GM10248 (cell line): Measurements from ENCODE around the gene KCNJ10.

ENCODE experiments used
- CTCF ChIA-PET: fragments of 300-600 bp; sonication (Branson Sonifier 250); formaldehyde crosslinking; extraction: SDS; loops from one replicate; lab custom pipeline; 2021; ENCODE audit warnings: antibody characterized with exemption; lab: Yijun Ruan, JAX
- POLR2A ChIA-PET: fragments of 350-650 bp; sonication (Branson Sonifier 250); formaldehyde crosslinking; extraction: SDS; loops from one replicate; lab custom pipeline; 2020; ENCODE audit warnings: antibody characterized with exemption; lab: Yijun Ruan, JAX
- DNase-seq: peaks from one replicate; pipeline ENCODE4 v3.0.0; 2012; ENCODE audit errors: extremely low spot score
- TF ChIP-seq, protein P1 (sequence below): IDR thresholded peaks from 2 replicates; pipeline ENCODE4 v1.5.1; 2012; ENCODE audit warnings: mild to moderate bottlenecking, low read depth; ENCODE audit errors: extremely low read depth, missing control alignments, control extremely low read depth

Gene KCNJ10

DNA sequence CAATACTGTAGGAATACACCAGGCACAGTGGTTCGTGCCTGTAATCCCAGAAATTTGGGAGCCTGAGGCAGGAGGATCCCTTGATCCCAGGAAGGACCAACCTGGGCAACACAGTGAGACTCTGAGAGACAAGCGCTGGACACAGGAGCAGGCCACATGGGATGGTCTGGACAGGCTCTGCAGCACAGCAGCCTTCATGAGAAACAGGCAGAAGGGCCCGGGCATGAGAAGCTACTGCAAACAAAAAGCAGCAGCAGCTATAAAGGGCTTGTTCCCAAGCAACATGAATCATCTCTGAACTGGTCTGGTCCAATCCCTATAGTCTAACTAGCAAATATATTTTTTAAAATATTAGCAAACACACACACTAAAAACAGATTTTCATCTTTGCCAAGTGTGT is 80.4 kb downstream of the KCNJ10 start:
- TF ChIP-seq, protein P1, sequence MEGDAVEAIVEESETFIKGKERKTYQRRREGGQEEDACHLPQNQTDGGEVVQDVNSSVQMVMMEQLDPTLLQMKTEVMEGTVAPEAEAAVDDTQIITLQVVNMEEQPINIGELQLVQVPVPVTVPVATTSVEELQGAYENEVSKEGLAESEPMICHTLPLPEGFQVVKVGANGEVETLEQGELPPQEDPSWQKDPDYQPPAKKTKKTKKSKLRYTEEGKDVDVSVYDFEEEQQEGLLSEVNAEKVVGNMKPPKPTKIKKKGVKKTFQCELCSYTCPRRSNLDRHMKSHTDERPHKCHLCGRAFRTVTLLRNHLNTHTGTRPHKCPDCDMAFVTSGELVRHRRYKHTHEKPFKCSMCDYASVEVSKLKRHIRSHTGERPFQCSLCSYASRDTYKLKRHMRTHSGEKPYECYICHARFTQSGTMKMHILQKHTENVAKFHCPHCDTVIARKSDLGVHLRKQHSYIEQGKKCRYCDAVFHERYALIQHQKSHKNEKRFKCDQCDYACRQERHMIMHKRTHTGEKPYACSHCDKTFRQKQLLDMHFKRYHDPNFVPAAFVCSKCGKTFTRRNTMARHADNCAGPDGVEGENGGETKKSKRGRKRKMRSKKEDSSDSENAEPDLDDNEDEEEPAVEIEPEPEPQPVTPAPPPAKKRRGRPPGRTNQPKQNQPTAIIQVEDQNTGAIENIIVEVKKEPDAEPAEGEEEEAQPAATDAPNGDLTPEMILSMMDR: no peak
- POLR2A ChIA-PET: no interaction called here
- no peak for DNase-seq
- CTCF ChIA-PET: interaction anchor here (0.9 to 3.4 kb wide), 4 partner anchors 12 to 90 kb away, joined by 3 to 24 read pairs (median 4); no protein-coding TSS in a partner anchor

DNA sequence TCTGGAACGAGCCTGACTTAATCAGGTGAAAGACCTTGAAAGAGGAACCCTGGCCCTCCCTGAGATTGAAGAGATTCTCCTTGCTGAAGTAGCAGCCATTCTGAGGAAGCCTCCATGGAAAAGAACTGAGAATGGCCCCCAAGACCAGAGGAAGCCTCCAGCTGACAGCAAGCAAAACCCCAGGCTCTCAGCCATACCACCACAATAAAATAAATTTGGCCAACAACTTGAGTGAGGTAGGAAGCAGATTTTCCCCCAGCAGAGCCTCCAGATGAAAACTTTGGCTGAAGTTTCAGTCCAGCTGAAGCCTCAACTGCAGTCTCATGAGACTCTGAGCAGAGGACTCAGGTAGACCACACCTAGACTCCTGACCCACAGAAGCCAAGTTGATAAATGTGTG is 82.0 kb downstream of the KCNJ10 start:
- DNase-seq: no peak
- POLR2A ChIA-PET: no interaction called here
- TF ChIP-seq, protein P1: no peak
- CTCF ChIA-PET: interaction anchor here (3.4 kb wide), 1 partner anchor 18 kb away, joined by 24 read pairs; no protein-coding TSS in a partner anchor

DNA sequence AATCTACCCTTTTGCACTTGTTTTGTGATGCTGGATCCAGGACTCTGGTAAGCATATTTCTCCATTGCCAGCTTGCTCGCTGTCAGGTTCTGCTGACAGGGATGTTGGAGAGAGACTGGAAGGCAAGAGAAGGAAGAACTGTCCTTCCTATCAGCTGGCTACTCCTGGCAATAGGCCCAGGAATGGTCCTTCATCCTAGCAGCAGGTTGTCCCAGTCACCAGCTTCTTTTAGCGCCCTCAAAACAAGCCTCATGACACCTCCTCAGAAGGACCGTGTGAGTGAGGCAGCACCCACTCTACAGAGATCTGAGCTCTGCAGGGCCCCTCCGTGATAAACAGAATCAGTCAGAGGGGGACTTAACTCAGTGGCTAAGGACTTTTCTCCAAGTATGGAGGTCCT is 82.8 kb downstream of the KCNJ10 start:
- ChIA-PET POLR2A (no interaction called here), CTCF (interaction anchor here (0.9 to 1.3 kb wide), 3 partner anchors 13 to 21 kb away, joined by 3 read pairs; no protein-coding TSS in a partner anchor)
- TF ChIP-seq, protein P1: no peak
- no peak for DNase-seq

DNA sequence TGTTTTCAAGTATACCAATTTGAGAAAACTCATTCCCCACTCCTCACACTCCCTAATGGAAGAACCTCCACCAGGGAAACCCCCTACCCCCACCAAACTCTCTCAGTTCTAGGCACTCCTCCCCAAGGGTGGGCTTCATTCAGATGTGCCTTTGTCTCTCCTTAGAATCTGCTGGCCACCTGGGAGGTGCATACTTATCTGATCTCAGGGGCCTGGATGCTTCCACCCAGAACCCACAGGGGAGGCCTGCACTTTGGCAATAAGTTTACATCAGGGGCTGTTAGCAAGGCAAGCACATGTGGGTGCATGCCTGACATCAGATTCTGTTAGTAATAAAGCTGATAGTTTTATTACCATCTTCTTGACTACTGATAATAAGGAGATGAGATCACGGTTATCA is 83.4 kb downstream of the KCNJ10 start:
- TF ChIP-seq, protein P1: no peak
- ChIA-PET CTCF (interaction anchor here (0.9 to 1.3 kb wide), 4 partner anchors 14 to 32 kb away, joined by 3 read pairs; no protein-coding TSS in a partner anchor), POLR2A (no interaction called here)
- DNase-seq: no peak

- ChIA-PET CTCF (interaction anchor here (1.3 kb wide), 2 partner anchors 14 to 32 kb away, joined by 3 read pairs; no protein-coding TSS in a partner anchor), POLR2A (no interaction called here)
- DNase-seq: no peak
- TF ChIP-seq, protein P1: no peak
Observed at GRCh38 chr1:159986093-159986492, 83.9 kb downstream of the KCNJ10 start.

GRCh38 chr1:159985473-159985872 is 84.5 kb downstream of the KCNJ10 start:
- TF ChIP-seq, protein P1: no peak
- no peak for DNase-seq
- ChIA-PET CTCF (interaction anchor here (1.0 to 5.0 kb wide), 3 partner anchors 14 to 33 kb away, joined by 3 to 25 read pairs (median 4); no protein-coding TSS in a partner anchor), POLR2A (no interaction called here)
